H1 (cell line): Measurements from ENCODE around the gene OPALIN. TPM values are rescaled to one million over a fixed set of nuclear protein-coding genes. Genes with fewer than 3 reads are reported as not detected.

Experiments
- CTCF ChIA-PET: fragments of 300-600 bp; sonication (Branson Sonifier 250); formaldehyde crosslinking; loops from one replicate; lab custom pipeline; 2021; ENCODE audit not compliant: partially characterized antibody; lab: Charles Lee
- POLR2A ChIA-PET: fragments of 300-600 bp; sonication (Branson Sonifier 250); formaldehyde crosslinking; loops from one replicate; lab custom pipeline; 2021; ENCODE audit warnings: inconsistent platforms; ENCODE audit not compliant: partially characterized antibody; lab: Charles Lee
- DNase-seq, 2 experiments: peaks; one replicate each; pipeline versions ENCODE4 v3.0.0 to v3.0.0-alpha.2; 2010 to 2022; ENCODE audit warnings: low spot score in 2 of 2, low read depth in 1 of 2, mixed read lengths in 1 of 2
- FAIRE-seq: peaks from 2 replicates; lab custom pipeline; 2011; peaks lifted over from hg19 to GRCh38; lab: Jason Lieb, UNC
- H2AFZ ChIP-seq: 2 replicates; pipeline ENCODE4 v1.8.1; 2012; ENCODE audit warnings: low read length, inconsistent platforms
- H2AK5ac ChIP-seq: 2 replicates; pipeline ENCODE4 v1.6.1; 2013; ENCODE audit warnings: low read depth, low read length
- H2BK120ac ChIP-seq: replicated peaks from 2 replicates; pipeline ENCODE3; 2013; ENCODE audit warnings: low read depth, low read length, inconsistent platforms
- H2BK12ac ChIP-seq: 2 replicates; pipeline ENCODE4 v1.6.1; 2013; ENCODE audit warnings: low read depth, low read length
- H2BK15ac ChIP-seq: 2 replicates; pipeline ENCODE4 v1.6.1; 2013; ENCODE audit warnings: low read length
- H2BK20ac ChIP-seq: 2 replicates; pipeline ENCODE4 v1.6.1; 2013; ENCODE audit warnings: low read length
- H2BK5ac ChIP-seq: 2 replicates; pipeline ENCODE4 v1.6.1; 2013; ENCODE audit warnings: low read depth, low read length
- H3K14ac ChIP-seq: 2 replicates; pipeline ENCODE4 v1.6.1; 2013; ENCODE audit warnings: inconsistent platforms; ENCODE audit not compliant: insufficient read length
- H3K18ac ChIP-seq: 2 replicates; pipeline ENCODE4 v1.6.1; 2013; ENCODE audit warnings: low read length; ENCODE audit errors: extremely low read depth
- H3K23ac ChIP-seq: 2 replicates; pipeline ENCODE4 v1.6.1; 2013; ENCODE audit warnings: inconsistent platforms; ENCODE audit not compliant: insufficient read length
- H3K23me2 ChIP-seq: 2 replicates; pipeline ENCODE4 v1.6.1; 2013; ENCODE audit warnings: low read depth, low read length
- H3K27ac ChIP-seq: 2 replicates; pipeline ENCODE4 v1.6.1; 2011; ENCODE audit warnings: low read depth, low read length, inconsistent platforms
- H3K27me3 ChIP-seq, 4 experiments: replicated peaks in 1 of 4; 1 replicate in 1 of 4; 2 replicates in 3 of 4; pipeline versions ENCODE4 v1.6.1 to v1.8.1; 2011 to 2013; ENCODE audit warnings: low read length in 3 of 4, mild to moderate bottlenecking in 3 of 4, inconsistent platforms in 2 of 4, mixed read lengths in 2 of 4, moderate library complexity in 1 of 4; ENCODE audit not compliant: control insufficient read depth in 3 of 4, insufficient read depth in 3 of 4; ENCODE audit errors: extremely low read depth in 1 of 4
- H3K36me3 ChIP-seq, 4 experiments: 2 replicates each; pipeline versions ENCODE4 v1.6.1 to v1.8.1; 2011 to 2013; ENCODE audit warnings: mild to moderate bottlenecking in 4 of 4, low read length in 3 of 4, moderate library complexity in 2 of 4, control low read depth in 1 of 4, inconsistent platforms in 1 of 4; ENCODE audit not compliant: insufficient read depth in 4 of 4, control insufficient read depth in 2 of 4
- H3K4ac ChIP-seq: replicated peaks from 2 replicates; pipeline ENCODE3; 2013; ENCODE audit warnings: low read length, low read depth, mixed read lengths, inconsistent platforms; ENCODE audit not compliant: insufficient read length
- H3K4me1 ChIP-seq, 4 experiments: replicated peaks in 1 of 4; 1 replicate in 1 of 4; 2 replicates in 3 of 4; pipeline versions ENCODE4 v1.6.1 to v1.8.1; 2011 to 2013; ENCODE audit warnings: low read length in 3 of 4, inconsistent platforms in 2 of 4, mixed read lengths in 1 of 4; ENCODE audit not compliant: insufficient read depth in 4 of 4, control insufficient read depth in 3 of 4
- H3K4me2 ChIP-seq, 2 experiments: 2 replicates each; pipeline versions ENCODE4 v1.6.1 to v1.8.1; 2011 to 2013; ENCODE audit warnings: low read depth in 2 of 2, low read length in 2 of 2, control low read depth in 1 of 2, inconsistent platforms in 1 of 2, mild to moderate bottlenecking in 1 of 2; ENCODE audit not compliant: insufficient read depth in 1 of 2
- H3K4me3 ChIP-seq, 4 experiments: fragments of 200-600, 300-600 bp in 1 of 4; sonication (generic), shearing (Covaris generic), sonication (Bioruptor Twin) in 1 of 4; 2 replicates each; pipeline versions ENCODE4 v1.5.1 to v1.8.1; 2011 to 2016; ENCODE audit warnings: low read length in 4 of 4, low read depth in 3 of 4, control low read depth in 2 of 4, inconsistent platforms in 2 of 4, mild to moderate bottlenecking in 2 of 4, mixed read lengths in 1 of 4, moderate library complexity in 1 of 4; ENCODE audit not compliant: insufficient read depth in 2 of 4; ENCODE audit errors: extremely low read depth in 1 of 4
- H3K56ac ChIP-seq: replicated peaks from 2 replicates; pipeline ENCODE3; 2013; ENCODE audit warnings: low read depth, mild to moderate bottlenecking, mixed read lengths, low read length, inconsistent platforms; ENCODE audit not compliant: insufficient read length
- H3K79me1 ChIP-seq: 2 replicates; pipeline ENCODE4 v1.6.1; 2013; ENCODE audit warnings: low read depth, low read length, control low read depth
- H3K79me2 ChIP-seq, 2 experiments: 2 replicates each; pipeline versions ENCODE4 v1.6.1 to v1.8.1; 2012 to 2013; ENCODE audit warnings: low read length in 2 of 2, mild to moderate bottlenecking in 2 of 2, inconsistent platforms in 1 of 2; ENCODE audit not compliant: insufficient read depth in 2 of 2, control insufficient read depth in 1 of 2
- H3K9ac ChIP-seq, 4 experiments: replicated peaks in 1 of 4; 1 replicate in 1 of 4; 2 replicates in 3 of 4; pipeline versions ENCODE4 v1.6.1 to v1.8.1; 2011 to 2013; ENCODE audit warnings: low read depth in 3 of 4, low read length in 3 of 4, control low read depth in 2 of 4, mild to moderate bottlenecking in 2 of 4, moderate library complexity in 2 of 4, inconsistent platforms in 1 of 4; ENCODE audit errors: extremely low read depth in 1 of 4
- H3K9me3 ChIP-seq, 2 experiments: 2 replicates each; pipeline versions ENCODE4 v1.6.1 to v1.8.1; 2012 to 2013; ENCODE audit warnings: mild to moderate bottlenecking in 2 of 2, moderate library complexity in 2 of 2, control low read depth in 1 of 2, inconsistent platforms in 1 of 2, low read depth in 1 of 2, low read length in 1 of 2, mixed read lengths in 1 of 2; ENCODE audit not compliant: insufficient read depth in 2 of 2
- H4K20me1 ChIP-seq, 2 experiments: replicated peaks in 1 of 2; 2 replicates each; pipeline versions ENCODE3 to v1.8.1; 2011 to 2013; ENCODE audit warnings: inconsistent platforms in 2 of 2, low read length in 2 of 2, mild to moderate bottlenecking in 1 of 2; ENCODE audit not compliant: insufficient read depth in 2 of 2, control insufficient read depth in 1 of 2
- H4K5ac ChIP-seq: 2 replicates; pipeline ENCODE4 v1.6.1; 2013; ENCODE audit warnings: low read length, low read depth, mixed read lengths, inconsistent platforms; ENCODE audit not compliant: insufficient read length
- H4K8ac ChIP-seq: 2 replicates; pipeline ENCODE4 v1.8.0; 2013; ENCODE audit warnings: mild to moderate bottlenecking, moderate library complexity, low read length, inconsistent platforms; ENCODE audit not compliant: insufficient read depth; ENCODE audit errors: extremely low read depth
- H4K91ac ChIP-seq: replicated peaks from 2 replicates; pipeline ENCODE3; 2013; ENCODE audit warnings: low read length, mixed read lengths, inconsistent platforms; ENCODE audit not compliant: insufficient read length
- BACH1 ChIP-seq: IDR thresholded peaks from 2 replicates; pipeline ENCODE4 v1.6.1; 2012; ENCODE audit warnings: low read length, improper control_type of control experiment
- BCL11A ChIP-seq, 2 experiments: IDR thresholded peaks; one replicate each; pipeline ENCODE4 v1.6.1; 2011; ENCODE audit warnings: low read depth in 2 of 2, low read length in 2 of 2, mild to moderate bottlenecking in 2 of 2
- CHD1 ChIP-seq: IDR thresholded peaks from 2 replicates; pipeline ENCODE4 v1.6.1; 2012; ENCODE audit warnings: low read depth, low read length, improper control_type of control experiment
- CREB1 ChIP-seq: IDR thresholded peaks from 2 replicates; pipeline ENCODE4 v1.6.1; 2012; ENCODE audit warnings: inconsistent platforms
- CTBP2 ChIP-seq: IDR thresholded peaks from 2 replicates; pipeline ENCODE4 v1.7.0; 2011; ENCODE audit warnings: borderline replicate concordance, mild to moderate bottlenecking, moderate library complexity, mixed read lengths, low read length; ENCODE audit not compliant: insufficient read depth, insufficient read length
- FOSL1 ChIP-seq: IDR thresholded peaks from 2 replicates; pipeline ENCODE4 v1.6.1; 2011; ENCODE audit warnings: mild to moderate bottlenecking, low read depth, low read length, moderate library complexity; ENCODE audit not compliant: insufficient read depth
- KDM5A ChIP-seq: fragments of 200-600 bp; IDR thresholded peaks from 2 replicates; pipeline ENCODE4 v1.7.1; 2012; ENCODE audit warnings: mild to moderate bottlenecking, low read length, inconsistent platforms, mixed read lengths
- NANOG ChIP-seq: IDR thresholded peaks from 2 replicates; pipeline ENCODE4 v1.6.1; 2011; ENCODE audit warnings: low read length, low read depth, mild to moderate bottlenecking, inconsistent platforms; ENCODE audit not compliant: insufficient read depth, poor library complexity, severe bottlenecking
- RBBP5 ChIP-seq: IDR thresholded peaks from 2 replicates; pipeline ENCODE4 v1.7.1; 2012; ENCODE audit warnings: low read depth, mild to moderate bottlenecking, inconsistent platforms, low read length, moderate library complexity, borderline replicate concordance
- SIRT6 ChIP-seq: IDR thresholded peaks from one replicate; pipeline ENCODE4 v1.7.1; 2012; ENCODE audit warnings: low read length, inconsistent platforms
- SRF ChIP-seq: IDR thresholded peaks from 2 replicates; pipeline ENCODE4 v1.6.1; 2011; ENCODE audit warnings: mild to moderate bottlenecking, low read depth, low read length, moderate library complexity
- TBP ChIP-seq: IDR thresholded peaks from 2 replicates; pipeline ENCODE4 v1.6.1; 2011; ENCODE audit warnings: low read depth, low read length, improper control_type of control experiment
- TEAD4 ChIP-seq: IDR thresholded peaks from 2 replicates; pipeline ENCODE4 v1.6.1; 2012; ENCODE audit warnings: low read depth, low read length, inconsistent platforms, mixed read lengths
- WGBS, 2 experiments: shearing (Covaris generic) in 1 of 2; methylation state at CpG; one replicate each; pipeline versions ENCODE4 v1.1.6 to v1.1.7; 2013 to 2015; ENCODE audit warnings: low lambda C conversion rate in 2 of 2, mixed read lengths in 2 of 2, inconsistent platforms in 1 of 2, low coverage in 1 of 2, missing lambda C conversion rate in 1 of 2; ENCODE audit not compliant: insufficient replicate concordance in 2 of 2, insufficient coverage in 1 of 2, insufficient read length in 1 of 2; ENCODE audit errors: extremely low coverage in 1 of 2, missing lambda C conversion rate in 1 of 2; 5-methylcytosine and 5-hydroxymethylcytosine counted together
- polyA plus RNA-seq, 7 experiments: library from polyadenylated mRNA; depleted of rRNA in 3 of 7; stranded (reverse) in 5 of 7; unstranded in 2 of 7; fragments of >200 nt in 5 of 7; fragments of 200-250 nt in 2 of 7; gene quantifications; 1 replicate in 5 of 7; 2 replicates in 1 of 7; 4 replicates in 1 of 7; pipeline versions ENCODE4 v1.2.1 to v1.2.3, GENCODE V29; 2011 to 2013; ENCODE audit warnings: missing spikeins in 2 of 7, mixed read lengths in 2 of 7
- total RNA-seq: library from RNA; stranded (reverse); fragmentation: NEBNext Ultra II Directional; extraction: Animal tissue kit (Norgen Biotek cat#: 25700); gene quantifications from 2 replicates; pipeline ENCODE4 v1.2.1, GENCODE V29; 2021
- TF ChIP-seq, protein P1 (sequence below): IDR thresholded peaks from 2 replicates; pipeline ENCODE4 v1.6.1; 2011; ENCODE audit warnings: low read depth, mild to moderate bottlenecking, low read length; ENCODE audit not compliant: insufficient read depth

Gene OPALIN
- total and polyA plus RNA-seq, 2 of the 8 experiments (the other 6 are each of a cell fraction or from before 2014, with no cell fraction given), result 0.03 TPM; not detected in 1

DNA sequence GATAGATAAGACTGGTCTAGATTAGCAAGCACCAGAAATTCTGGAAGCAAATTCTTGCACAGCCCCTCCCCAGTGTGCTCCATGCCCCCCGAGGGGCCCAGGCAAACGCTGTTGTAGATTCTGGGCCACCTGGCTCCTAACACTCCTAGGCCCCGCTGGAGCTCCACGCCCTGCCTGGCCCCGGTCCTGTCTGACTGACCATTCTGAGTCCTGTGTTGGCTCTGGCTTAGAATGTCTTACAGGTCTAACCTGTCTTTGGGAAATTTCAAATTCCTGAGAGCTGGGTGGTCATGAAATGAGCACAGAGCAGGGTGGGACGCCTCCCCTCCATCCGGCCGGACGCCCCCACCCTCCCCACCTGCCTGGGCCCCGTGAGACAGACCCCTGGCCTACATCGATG lies 12.6 kb upstream of the OPALIN start:
- no peak for FAIRE-seq
- POLR2A ChIA-PET, result interaction anchor here (0.6 kb wide), 1 partner anchor 146 kb away, joined by 3 read pairs; no protein-coding TSS in a partner anchor
- no peak for TF ChIP-seq TEAD4
- TF ChIP-seq CREB1, result no peak
- TF ChIP-seq CHD1, result no peak
- no peak for TF ChIP-seq BACH1
- no peak for TF ChIP-seq KDM5A
- no peak for TF ChIP-seq BCL11A (IDR thresholded peaks at IDR 0.05; ENCODE audit: low read depth in 2 of 2, low read length in 2 of 2)
- TF ChIP-seq SIRT6, result no peak
- TF ChIP-seq RBBP5, result no peak
- TF ChIP-seq FOSL1, result no peak
- no peak for TF ChIP-seq CTBP2
- TF ChIP-seq SRF, result no peak
- no peak for TF ChIP-seq NANOG
- TF ChIP-seq, protein P1, sequence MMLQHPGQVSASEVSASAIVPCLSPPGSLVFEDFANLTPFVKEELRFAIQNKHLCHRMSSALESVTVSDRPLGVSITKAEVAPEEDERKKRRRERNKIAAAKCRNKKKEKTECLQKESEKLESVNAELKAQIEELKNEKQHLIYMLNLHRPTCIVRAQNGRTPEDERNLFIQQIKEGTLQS, result no peak
- TF ChIP-seq TBP, result no peak

More for the DNA sequence above, 12.6 kb upstream of the OPALIN start:
- Histone ChIP-seq H3K9ac (no peak overlapping the region), H3K56ac (no peak overlapping the region), H2AK5ac (no peak overlapping the region), H3K27ac (no peak overlapping the region), H4K91ac (no peak overlapping the region), H4K5ac (no peak overlapping the region), H2BK15ac (no peak overlapping the region), H3K23ac (no peak overlapping the region), H4K8ac (no peak overlapping the region), H3K18ac (no peak overlapping the region), H3K36me3 (no peaks in the 10 kb centered on the region), H4K20me1 (no peaks in the 10 kb centered on the region), H3K79me1 (no peaks in the 10 kb centered on the region), H2BK120ac (no peak overlapping the region), H3K23me2 (peaks cover 4% of the 10 kb centered on the region), H3K27me3 (peaks cover 0 to 3% (median 1%) of the 10 kb centered on the region in 4 experiments; a peak in 3 of 7 replicates), H3K9me3 (no peaks in the 10 kb centered on the region), H3K14ac (no peak overlapping the region), H2BK5ac (no peak overlapping the region), H3K4me3 (no peak overlapping the region), H2BK20ac (no peak overlapping the region), H3K4ac (no peak overlapping the region), H2BK12ac (no peak overlapping the region), H3K79me2 (no peaks in the 10 kb centered on the region), H2AFZ (no peak overlapping the region), H3K4me1 (peaks cover 0 to 12% (median 5%) of the 10 kb centered on the region in 4 experiments; a peak in 6 of 7 replicates), H3K4me2 (no peak overlapping the region)
- no peak for DNase-seq
- 83% methylated on average over 8 of the region's 11 CpGs; no CpG with 5 or more reads in 1 of the 2 experiments for WGBS, 2 experiments
- CTCF ChIA-PET, result interaction anchor here (0.7 to 12.6 kb wide), 34 partner anchors 8 to 654 kb away, joined by 3 to 197 read pairs (median 5); partner anchors contain the start of genes OPALIN and TLL2
